ENCODE data around the gene KCNK18.
"Not testable (repeated sequence)": the region's sequence is repeated elsewhere in the genome, so short reads cannot be mapped to it uniquely, and the experiment has no call there.

The KCNK18 gene

DNA sequence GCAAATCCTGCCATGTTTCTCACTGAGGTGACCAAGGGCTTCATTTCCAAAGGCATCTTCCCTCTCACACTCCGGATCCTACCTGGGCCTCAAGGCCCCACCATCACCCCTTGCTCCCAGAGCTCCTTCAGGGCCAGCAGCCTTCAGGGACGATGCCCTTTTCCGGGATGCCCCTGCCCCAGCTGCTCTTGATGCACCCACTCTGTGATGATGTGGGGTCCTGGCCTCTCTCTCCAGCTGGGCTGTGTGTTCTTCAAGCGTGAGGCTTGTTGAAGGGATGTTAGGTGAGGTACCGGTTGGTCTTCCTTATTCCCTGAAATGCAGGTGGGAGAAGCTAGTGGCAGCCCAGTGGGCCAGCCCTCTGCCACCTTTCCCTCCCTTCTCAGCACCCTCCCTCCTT lies 25.3 kb downstream of the KCNK18 start:
- H3K9me3 Mint-ChIP-seq = no peaks in the 10 kb centered on the region

DNA sequence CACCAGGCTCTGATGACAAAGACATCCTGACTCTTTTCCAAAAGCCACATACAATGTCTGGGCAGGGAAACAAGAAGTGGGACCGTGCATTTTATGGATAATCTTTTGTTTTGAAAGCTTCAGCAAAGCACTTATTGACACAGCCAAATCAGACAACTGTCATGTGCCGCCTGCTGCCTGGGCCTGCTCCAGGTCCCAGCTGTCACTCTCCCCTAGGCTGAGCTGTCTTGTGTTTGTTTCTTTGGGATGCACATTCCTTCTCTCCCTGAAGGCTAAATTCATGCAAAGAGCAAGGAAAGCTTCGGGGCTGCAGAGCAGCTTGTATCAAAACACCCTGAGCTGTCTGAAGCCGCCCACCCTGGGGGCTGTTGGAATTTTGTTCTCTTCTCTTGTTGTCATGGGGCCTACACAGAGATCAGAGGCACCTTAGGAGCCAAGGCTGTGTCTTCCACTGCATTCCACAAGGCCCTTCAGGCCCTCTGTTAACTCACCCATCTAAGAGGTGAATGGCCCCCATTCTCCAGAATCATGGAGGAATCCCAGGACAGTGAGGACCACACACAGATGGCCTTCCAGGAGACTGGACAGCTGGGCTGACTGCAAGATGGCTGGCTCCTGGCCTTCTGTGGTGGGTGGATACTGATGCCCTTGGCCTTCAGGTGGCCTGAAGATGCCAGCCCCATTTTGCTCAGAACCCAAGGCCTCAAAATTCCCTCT lies 25.8 kb downstream of the KCNK18 start:
- Mint-ChIP-seq H3K4me3 (no peak overlapping the region), H3K9me3 (no peaks in the 10 kb centered on the region), H3K4me1 (no peaks in the 10 kb centered on the region), H3K27ac (no peak overlapping the region), H3K27me3 (peaks cover 14% of the 10 kb centered on the region), H3K36me3 (no peaks in the 10 kb centered on the region)
- no peak for ATAC-seq (ENCODE audit: low read depth)
- DNase-seq (ENCODE audit: low spot score in 2 of 2) = no peak

More for the DNA sequence above, 25.3 kb downstream of the KCNK18 start:
- Mint-ChIP-seq H3K27ac (no peak overlapping the region), H3K27me3 (peaks cover 14% of the 10 kb centered on the region), H3K4me3 (no peak overlapping the region), H3K4me1 (no peaks in the 10 kb centered on the region), H3K36me3 (no peaks in the 10 kb centered on the region)
- no peak for ATAC-seq (ENCODE audit: low read depth)
- DNase-seq (ENCODE audit: low spot score in 2 of 2) = no peak

DNA sequence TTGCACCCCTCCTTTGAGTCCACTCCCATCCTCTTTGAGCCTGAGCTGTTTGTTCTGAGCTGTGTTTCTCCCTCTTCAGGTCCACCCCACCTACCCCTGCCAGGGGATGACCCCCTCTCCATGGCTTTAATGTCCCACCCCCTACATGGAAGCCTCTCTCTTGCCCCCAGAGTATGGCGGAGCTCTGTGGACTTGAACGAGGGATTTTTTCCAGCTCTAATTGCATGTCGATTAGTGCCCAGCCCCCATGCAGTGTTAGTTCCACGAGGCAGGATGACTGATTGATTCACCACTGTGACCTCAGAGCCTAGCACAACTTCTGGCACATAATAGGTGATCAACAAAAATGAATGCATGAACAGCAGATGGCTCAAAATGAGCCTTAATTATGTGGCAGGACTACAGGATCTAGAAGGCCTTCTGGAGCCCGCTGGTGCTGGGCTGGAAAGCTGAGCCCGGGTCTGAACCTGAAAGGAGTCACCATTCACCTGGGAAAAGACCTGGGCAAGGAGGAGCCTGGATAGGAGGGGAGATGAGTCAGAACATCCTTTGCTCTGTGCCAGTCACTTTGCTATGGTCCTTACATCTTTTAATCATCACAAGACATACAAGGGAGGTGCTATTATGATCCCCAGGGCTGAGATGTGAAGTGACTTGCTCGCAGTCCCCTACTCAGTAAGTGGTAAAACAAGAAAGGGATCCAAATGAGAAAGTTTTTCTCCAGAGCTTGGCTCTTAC lies 26.6 kb downstream of the KCNK18 start:
- H3K9me3 Mint-ChIP-seq = no peaks in the 10 kb centered on the region
- H3K4me3 Mint-ChIP-seq = no peak overlapping the region

DNA sequence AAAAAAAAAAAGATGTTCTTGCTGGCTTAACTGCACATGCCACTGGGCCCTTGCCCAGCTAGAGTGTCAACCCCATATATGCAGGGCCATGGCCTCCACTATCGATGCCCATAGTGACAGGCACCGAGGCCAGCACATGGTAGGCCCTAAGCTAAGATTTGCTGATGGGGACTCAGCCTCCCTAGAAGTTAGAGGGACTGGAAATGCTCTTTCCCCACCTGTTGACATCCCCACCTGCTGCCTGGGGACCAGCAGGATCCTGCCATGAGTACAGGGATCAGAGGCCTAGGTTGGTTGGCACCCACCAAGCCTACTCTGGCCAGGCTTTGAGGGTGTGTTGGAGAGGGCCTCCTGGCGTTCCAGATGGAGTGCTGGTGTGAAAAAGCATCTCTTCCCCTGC lies 27.6 kb downstream of the KCNK18 start:
- no peaks in the 10 kb centered on the region for H3K4me1 Mint-ChIP-seq
- peaks cover 18% of the 10 kb centered on the region for H3K27me3 Mint-ChIP-seq
- no peaks in the 10 kb centered on the region for H3K36me3 Mint-ChIP-seq
- no peaks in the 10 kb centered on the region for H3K9me3 Mint-ChIP-seq
- ATAC-seq (ENCODE audit: low read depth) = no peak
- H3K27ac Mint-ChIP-seq = no peak overlapping the region
- H3K4me3 Mint-ChIP-seq = no peak overlapping the region
- DNase-seq (ENCODE audit: low spot score in 2 of 2) = no peak

More for the DNA sequence above, 26.6 kb downstream of the KCNK18 start:
- DNase-seq (ENCODE audit: low spot score in 2 of 2) (no peak), ATAC-seq (ENCODE audit: low read depth) (no peak)
- peaks cover 15% of the 10 kb centered on the region for H3K27me3 Mint-ChIP-seq
- no peaks in the 10 kb centered on the region for H3K4me1 Mint-ChIP-seq
- no peaks in the 10 kb centered on the region for H3K36me3 Mint-ChIP-seq
- H3K27ac Mint-ChIP-seq = no peak overlapping the region

DNA sequence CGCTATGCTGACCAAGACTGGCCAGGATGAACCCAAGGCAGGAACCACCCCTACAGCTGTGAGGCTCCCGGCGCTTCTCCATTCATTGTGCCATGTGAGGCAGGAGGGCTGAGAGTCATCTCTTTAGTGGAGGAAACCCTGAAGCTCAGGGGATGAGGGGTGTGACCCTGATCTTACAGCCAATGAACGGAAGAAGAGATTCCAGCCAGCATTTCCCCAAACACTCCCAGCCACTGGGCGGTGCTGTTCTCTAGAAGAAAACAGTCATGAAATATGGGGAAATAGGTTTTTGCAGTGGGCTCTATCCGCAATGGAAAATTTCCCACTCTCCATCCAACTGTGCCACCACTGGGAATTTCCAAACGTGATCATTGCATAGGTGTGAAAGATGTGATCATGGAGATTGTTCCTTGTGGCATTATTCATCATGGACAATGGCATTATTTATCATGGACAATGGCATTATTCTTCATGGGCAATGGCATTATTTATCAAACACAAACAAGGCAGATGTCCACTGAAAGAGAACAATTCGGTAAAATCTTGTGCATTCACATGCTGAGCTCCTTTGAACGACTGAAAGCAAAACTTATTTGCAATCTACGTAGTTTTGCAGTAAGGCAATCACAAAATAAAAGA lies 29.6 kb downstream of the KCNK18 start:
- no peaks in the 10 kb centered on the region for H3K4me1 Mint-ChIP-seq
- no peak for ATAC-seq (ENCODE audit: low read depth)
- H3K9me3 Mint-ChIP-seq = peaks cover 2% of the 10 kb centered on the region
- H3K27ac Mint-ChIP-seq = no peak overlapping the region
- no peak for DNase-seq (ENCODE audit: low spot score in 2 of 2)
- H3K36me3 Mint-ChIP-seq = no peaks in the 10 kb centered on the region
- no peak overlapping the region for H3K4me3 Mint-ChIP-seq
- peaks cover 27% of the 10 kb centered on the region for H3K27me3 Mint-ChIP-seq

DNA sequence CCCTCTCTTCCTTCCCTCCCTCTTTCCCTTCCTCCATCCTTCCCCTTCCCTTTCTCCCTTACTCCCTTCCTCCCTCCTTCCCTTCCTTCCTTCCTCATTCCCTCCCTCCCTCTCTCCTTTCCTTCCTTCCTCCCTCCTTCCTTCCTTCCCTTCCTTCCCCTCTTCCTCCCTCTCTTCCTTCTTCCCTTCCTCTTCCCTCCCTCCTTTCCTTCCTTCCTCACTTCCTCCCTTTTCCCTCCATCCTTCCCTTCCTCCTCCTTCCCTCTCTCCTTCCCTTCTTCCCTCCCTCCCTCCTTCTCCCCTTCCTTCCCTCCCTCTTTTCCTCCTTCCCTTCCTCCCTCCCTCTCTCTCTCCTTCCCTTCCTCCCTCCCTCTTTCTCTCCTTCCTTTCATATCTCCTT lies 30.9 kb downstream of the KCNK18 start:
- ATAC-seq (ENCODE audit: low read depth) (no peak), DNase-seq (ENCODE audit: low spot score in 2 of 2) (no peak)
- H3K9me3 Mint-ChIP-seq = peaks cover 2% of the 10 kb centered on the region
- H3K4me1 Mint-ChIP-seq = no peaks in the 10 kb centered on the region
- no peaks in the 10 kb centered on the region for H3K36me3 Mint-ChIP-seq
- H3K4me3 Mint-ChIP-seq = no peak overlapping the region
- peaks cover 28% of the 10 kb centered on the region for H3K27me3 Mint-ChIP-seq
- no peak overlapping the region for H3K27ac Mint-ChIP-seq

DNA sequence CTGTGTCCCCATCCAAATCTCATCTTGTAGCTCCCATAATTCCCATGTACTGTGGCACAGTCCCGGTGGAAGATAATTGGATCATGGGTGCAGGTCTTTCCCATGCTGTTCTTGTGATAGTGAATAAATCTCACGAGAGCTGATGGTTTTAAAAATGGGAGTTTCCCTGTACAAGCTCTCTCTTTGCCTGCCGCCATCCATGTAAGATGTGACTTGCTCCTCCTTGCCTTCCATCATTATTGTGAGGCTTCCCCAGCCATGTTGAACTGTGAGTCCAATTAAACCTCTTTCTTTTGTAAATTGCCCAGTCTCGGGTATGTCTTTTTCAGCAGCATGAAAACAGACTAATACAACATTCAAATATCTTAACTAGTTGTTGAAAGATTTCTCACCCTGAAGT lies 32.8 kb downstream of the KCNK18 start:
- not testable (repeated sequence) for ATAC-seq (ENCODE audit: low read depth); DNase-seq (ENCODE audit: low spot score in 2 of 2); H3K4me3 Mint-ChIP-seq; H3K36me3 Mint-ChIP-seq; H3K9me3 Mint-ChIP-seq; H3K27ac Mint-ChIP-seq; H3K4me1 Mint-ChIP-seq
- H3K27me3 Mint-ChIP-seq = peaks cover 28% of the 10 kb centered on the region

DNA sequence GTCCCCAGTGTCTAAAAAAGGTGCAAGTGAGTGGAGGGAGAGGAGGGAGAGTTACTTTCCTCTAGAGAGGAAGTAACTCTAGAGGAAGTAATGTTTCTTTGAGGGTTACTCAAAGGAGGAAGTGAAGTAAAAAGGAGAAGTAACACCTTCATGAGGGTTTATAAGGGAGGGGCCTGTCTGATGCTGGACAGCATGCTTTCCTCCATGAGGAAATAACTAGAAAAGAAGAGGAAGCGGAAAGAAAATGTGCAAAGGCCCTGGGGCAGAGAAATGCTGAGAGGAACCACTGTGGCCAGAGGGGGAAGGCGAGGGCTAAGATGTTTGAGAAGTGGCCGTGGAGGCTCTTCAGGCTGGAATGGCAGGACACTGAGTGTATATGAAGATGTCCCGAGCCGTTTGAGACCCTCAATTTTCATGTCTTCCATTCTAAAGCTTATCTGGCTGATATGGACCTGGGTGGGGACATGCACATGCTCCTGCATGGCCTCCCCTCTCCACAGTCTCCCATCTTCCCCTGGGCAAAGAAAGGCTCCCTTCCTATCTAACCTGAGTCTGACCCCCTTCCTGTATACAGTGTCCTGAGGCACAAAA lies 40.2 kb downstream of the KCNK18 start:
- Mint-ChIP-seq H3K4me1 (peaks cover 5% of the 10 kb centered on the region), H3K9me3 (peaks cover 8% of the 10 kb centered on the region), H3K27me3 (peaks cover 11% of the 10 kb centered on the region), H3K4me3 (no peak overlapping the region), H3K36me3 (no peaks in the 10 kb centered on the region), H3K27ac (no peak overlapping the region)
- peak; percentile 89 for ATAC-seq (ENCODE audit: low read depth)
- no peak for DNase-seq (ENCODE audit: low spot score in 2 of 2)

DNA sequence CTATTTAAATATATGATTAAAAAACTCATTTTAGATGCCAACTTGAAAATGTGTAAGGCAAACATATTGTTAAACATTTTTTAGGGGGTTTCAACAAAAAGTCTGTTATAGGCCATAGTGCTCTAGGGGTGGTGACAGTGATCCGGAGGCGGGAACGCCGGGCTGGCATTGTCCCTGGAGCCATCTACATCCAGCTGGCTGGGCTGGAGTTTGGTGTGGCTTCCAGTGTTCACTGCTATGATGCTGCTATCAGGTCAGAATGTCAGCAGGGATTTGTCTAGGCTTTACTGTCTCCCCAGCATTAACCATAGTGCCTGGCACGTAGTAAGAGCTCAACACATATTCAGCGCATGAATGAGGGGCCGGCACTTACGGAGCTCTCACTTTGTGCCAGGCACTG lies 41.8 kb downstream of the KCNK18 start:
- no peak for ATAC-seq (ENCODE audit: low read depth)

DNA sequence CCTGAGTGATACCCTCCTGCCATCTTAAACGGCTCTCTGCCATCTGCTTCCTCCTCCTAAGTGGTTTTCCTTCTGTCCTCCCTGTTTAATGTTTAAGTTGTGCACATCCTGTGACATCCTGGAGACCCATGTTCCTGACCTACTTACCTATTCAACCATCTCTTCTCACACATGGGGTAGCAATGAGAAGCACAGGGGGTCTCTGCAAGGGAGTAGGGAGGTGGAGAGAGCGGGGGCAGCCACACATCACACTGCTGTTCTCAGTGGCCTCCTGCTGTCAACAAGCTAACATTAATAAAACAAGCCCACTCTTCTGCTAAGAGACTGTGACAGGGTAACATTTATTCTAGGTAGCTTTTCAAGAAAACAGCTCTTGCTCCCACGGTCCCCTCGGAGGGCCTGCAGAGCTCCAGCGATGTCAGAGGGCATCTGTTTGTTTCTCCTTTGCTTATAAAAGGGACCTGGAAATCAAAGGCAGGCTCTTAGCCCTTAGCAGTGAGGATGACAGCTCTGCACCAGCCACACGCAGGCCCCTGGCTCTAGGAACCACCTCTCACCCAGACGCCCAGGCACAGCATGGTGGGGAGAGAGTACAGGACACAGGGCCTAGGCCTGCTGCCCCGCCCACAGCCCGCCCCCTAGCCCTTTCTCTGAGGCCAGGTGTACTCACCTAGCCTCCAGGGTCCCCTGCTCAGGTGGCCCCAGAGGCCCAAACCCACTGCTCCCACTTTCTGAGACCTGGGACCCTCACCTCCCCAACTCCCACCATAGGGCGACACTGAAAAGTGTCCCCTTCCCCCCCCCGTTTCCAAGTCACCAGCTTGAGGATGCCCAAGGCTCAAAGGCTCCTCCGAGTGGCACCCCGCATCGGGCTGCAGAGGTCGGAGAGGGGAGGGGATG lies 42.7 kb downstream of the KCNK18 start:
- Mint-ChIP-seq H3K27ac (no peak overlapping the region), H3K9me3 (peaks cover 8% of the 10 kb centered on the region), H3K4me3 (no peak overlapping the region), H3K4me1 (peaks cover 5% of the 10 kb centered on the region), H3K36me3 (no peaks in the 10 kb centered on the region), H3K27me3 (peaks cover 19% of the 10 kb centered on the region)
- no peak for DNase-seq (ENCODE audit: low spot score in 2 of 2)
- ATAC-seq (ENCODE audit: low read depth) = no peak

More for the DNA sequence above, 41.8 kb downstream of the KCNK18 start:
- no peak overlapping the region for H3K4me3 Mint-ChIP-seq
- H3K36me3 Mint-ChIP-seq = no peaks in the 10 kb centered on the region
- H3K27ac Mint-ChIP-seq = no peak overlapping the region
- H3K9me3 Mint-ChIP-seq = peaks cover 8% of the 10 kb centered on the region
- no peak for DNase-seq (ENCODE audit: low spot score in 2 of 2)
- peaks cover 15% of the 10 kb centered on the region for H3K27me3 Mint-ChIP-seq
- peaks cover 5% of the 10 kb centered on the region for H3K4me1 Mint-ChIP-seq

DNA sequence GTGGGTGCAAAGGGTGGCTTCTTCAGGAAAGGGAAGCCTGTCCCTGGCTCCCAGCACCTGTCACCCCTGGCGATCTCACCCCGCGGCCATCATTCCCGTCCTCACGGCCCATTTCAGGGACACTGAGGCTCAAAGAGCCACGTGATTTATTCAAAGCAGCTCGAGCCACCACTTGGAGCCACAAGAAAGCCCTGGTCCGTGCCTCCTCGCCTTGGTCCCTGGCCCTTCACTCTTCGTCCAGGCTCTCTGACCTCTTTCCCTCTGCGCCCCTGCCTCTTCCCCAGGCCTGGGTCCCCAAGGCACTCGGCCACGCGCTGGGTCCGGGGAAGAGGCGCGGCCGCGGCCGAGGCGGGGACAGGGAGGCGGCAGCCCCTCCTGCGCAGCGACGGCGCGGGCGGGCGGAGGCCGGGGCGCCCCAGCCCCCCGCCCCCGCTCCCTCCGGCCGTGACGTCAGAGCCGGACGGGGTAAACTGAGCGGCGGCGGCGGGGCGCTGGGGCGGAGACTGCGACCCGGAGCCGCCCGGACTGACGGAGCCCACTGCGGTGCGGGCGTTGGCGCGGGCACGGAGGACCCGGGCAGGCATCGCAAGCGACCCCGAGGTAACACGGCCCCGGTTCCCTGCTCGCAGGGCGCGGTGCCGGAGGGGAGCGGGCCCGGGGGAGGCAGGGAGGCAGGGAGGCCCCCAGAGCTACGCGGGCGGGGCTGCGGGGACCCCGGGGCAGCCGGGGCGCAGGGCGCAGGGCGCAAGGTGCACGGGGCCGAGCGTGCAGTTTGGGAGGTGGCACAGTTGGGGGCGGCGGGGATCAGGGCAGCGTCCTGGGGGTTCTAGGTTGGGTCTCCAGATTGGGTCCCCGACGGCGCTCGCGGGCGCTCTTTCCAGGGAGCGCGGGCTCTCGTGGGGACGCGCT lies 43.6 kb downstream of the KCNK18 start, which contains the start of gene SLC18A2:
Gene SLC18A2, plus strand, starts transcription at position 494 of the 909 bp plus-strand sequence. CDS start 580 bp downstream, outside the sequence.
- peaks cover 21% of the 10 kb centered on the region for H3K27me3 Mint-ChIP-seq
- H3K4me1 Mint-ChIP-seq = peaks cover 5% of the 10 kb centered on the region
- DNase-seq (ENCODE audit: low spot score in 2 of 2) (no peak), ATAC-seq (ENCODE audit: low read depth) (no peak)
- H3K4me3 Mint-ChIP-seq = no peak within 1 kb of the TSS
- H3K36me3 Mint-ChIP-seq = no peaks in the 10 kb centered on the region
- H3K27ac Mint-ChIP-seq = no peak within 1 kb of the TSS
- H3K9me3 Mint-ChIP-seq = peaks cover 8% of the 10 kb centered on the region

DNA sequence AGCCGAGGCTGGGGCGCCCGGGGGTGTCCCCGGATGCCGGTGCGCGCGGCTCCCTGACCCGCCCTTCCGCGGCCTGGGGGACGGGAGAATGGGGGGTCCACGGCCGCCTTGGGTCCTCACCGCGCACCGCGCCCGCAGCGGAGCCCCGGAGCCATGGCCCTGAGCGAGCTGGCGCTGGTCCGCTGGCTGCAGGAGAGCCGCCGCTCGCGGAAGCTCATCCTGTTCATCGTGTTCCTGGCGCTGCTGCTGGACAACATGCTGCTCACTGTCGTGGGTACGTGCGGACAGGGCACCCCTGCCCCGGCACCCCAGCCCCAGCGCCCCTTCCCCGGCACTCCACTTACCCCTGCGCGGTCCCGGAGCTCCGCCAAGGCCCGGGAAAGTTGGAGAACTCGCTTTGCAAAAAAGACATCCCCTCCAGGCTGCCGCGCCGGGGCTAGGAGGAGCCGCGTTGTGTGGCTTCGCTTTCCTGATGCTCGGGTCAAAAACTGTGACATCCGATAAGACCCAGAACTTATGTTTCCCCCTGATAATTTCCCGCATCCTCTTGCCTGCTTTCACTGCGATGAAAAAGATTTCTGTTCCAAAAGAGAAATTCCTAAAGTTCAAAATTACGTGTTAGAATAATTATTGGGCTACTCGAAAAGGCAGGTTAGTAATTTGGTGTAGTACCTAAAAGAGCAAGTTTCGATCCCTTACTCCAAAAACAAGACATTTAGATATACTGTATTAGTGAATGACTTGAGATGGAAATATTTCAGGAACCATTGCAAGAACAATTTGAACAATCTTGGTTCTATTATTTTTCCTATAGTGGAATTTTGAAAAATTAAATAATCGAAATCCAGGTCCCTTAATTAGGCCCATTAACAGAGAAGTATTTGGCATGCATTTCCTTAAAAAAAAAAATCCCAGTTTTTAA lies 44.5 kb downstream of the KCNK18 start:
- Mint-ChIP-seq H3K4me1 (peaks cover 5% of the 10 kb centered on the region), H3K27ac (no peak overlapping the region), H3K27me3 (peaks cover 22% of the 10 kb centered on the region), H3K36me3 (no peaks in the 10 kb centered on the region), H3K9me3 (peaks cover 6% of the 10 kb centered on the region), H3K4me3 (no peak overlapping the region)
- DNase-seq (ENCODE audit: low spot score in 2 of 2) (no peak), ATAC-seq (ENCODE audit: low read depth) (no peak)
